AML-193 (cell line): Measurements from ENCODE around the gene TTC28.
"Not testable (repeated sequence)": the region's sequence is repeated elsewhere in the genome, so short reads cannot be mapped to it uniquely, and the experiment has no call there.

Experiments
- DNase-seq, 2 experiments: peaks; one replicate each; lab custom pipeline; 2025; lab: John Stamatoyannopoulos, UW

The TTC28 gene

GRCh38 chr22:28678170-28678569 is 1.5 kb downstream of the TTC28 start:
- not testable (repeated sequence) for DNase-seq

- DNase-seq = peak; percentile 64 to 69
Measured at GRCh38 chr22:28674121-28674563, 5.5 kb downstream of the TTC28 start.

GRCh38 chr22:28670756-28671155 is 8.9 kb downstream of the TTC28 start:
- DNase-seq = no peak

- no peak for DNase-seq
Measured at GRCh38 chr22:28670161-28670560, 9.5 kb downstream of the TTC28 start.

GRCh38 chr22:28669387-28669786 is 10.3 kb downstream of the TTC28 start:
- DNase-seq = no peak

- not testable (repeated sequence) for DNase-seq
Measured at GRCh38 chr22:28663569-28663942, 16.1 kb downstream of the TTC28 start.

GRCh38 chr22:28658448-28658847 is 21.2 kb downstream of the TTC28 start:
- DNase-seq = no peak

- DNase-seq = no peak
Measured at GRCh38 chr22:28656181-28656580, 23.5 kb downstream of the TTC28 start.

GRCh38 chr22:28650463-28650862 is 29.2 kb downstream of the TTC28 start:
- DNase-seq = no peak

GRCh38 chr22:28648792-28649191 is 30.8 kb downstream of the TTC28 start:
- no peak for DNase-seq

- DNase-seq = no peak
Measured at GRCh38 chr22:28647216-28647615, 32.4 kb downstream of the TTC28 start.

- DNase-seq = no peak
Measured at GRCh38 chr22:28639321-28639720, 40.3 kb downstream of the TTC28 start.

GRCh38 chr22:28637225-28637624 is 42.4 kb downstream of the TTC28 start:
- DNase-seq = no peak

GRCh38 chr22:28630177-28630574 is 49.5 kb downstream of the TTC28 start:
- DNase-seq = no peak

- no peak for DNase-seq
Measured at GRCh38 chr22:28629420-28630176, 50.0 kb downstream of the TTC28 start.

- DNase-seq = no peak
Measured at GRCh38 chr22:28628766-28629165, 50.9 kb downstream of the TTC28 start.

- no peak for DNase-seq
Measured at GRCh38 chr22:28627791-28628190, 51.8 kb downstream of the TTC28 start.

GRCh38 chr22:28620244-28620922 is 59.3 kb downstream of the TTC28 start:
- no peak for DNase-seq

GRCh38 chr22:28619236-28619635 is 60.4 kb downstream of the TTC28 start:
- DNase-seq = no peak

- not testable (repeated sequence) for DNase-seq
Measured at GRCh38 chr22:28615423-28615822, 64.2 kb downstream of the TTC28 start.

- no peak for DNase-seq
Measured at GRCh38 chr22:28609921-28610320, 69.7 kb downstream of the TTC28 start.

- DNase-seq = no peak
Measured at GRCh38 chr22:28608546-28608945, 71.1 kb downstream of the TTC28 start.

GRCh38 chr22:28607795-28608194 is 71.8 kb downstream of the TTC28 start:
- DNase-seq = no peak
